GM18867 (cell line): ENCODE measurements around the gene DHX36.

Experiments
- ATAC-seq: cut with Tn5 transposase; IDR thresholded peaks from one replicate; pipeline ENCODE4 v1.9.1; 2021; ENCODE audit warnings: mild to moderate bottlenecking, moderate library complexity; ENCODE audit not compliant: unreplicated experiment

DHX36 gene

DNA sequence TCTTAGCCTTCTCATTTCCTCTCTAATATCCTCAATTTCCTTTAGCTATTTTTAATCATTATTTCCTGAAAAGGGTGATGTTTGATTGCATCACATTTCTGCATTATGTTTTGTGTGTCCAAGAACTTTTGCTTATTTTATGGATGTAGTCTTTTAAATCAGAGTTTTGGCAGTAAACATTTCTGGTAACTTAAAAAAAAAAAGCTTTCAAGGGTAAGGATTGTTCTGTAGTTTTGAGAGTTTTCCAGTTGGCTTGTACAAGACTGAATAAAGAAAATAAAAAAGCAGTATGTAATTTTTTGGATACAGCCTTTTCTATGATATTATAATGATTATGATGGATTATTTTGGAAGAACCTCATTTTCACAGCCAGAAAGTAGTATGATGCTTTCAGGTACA lies 99.4 kb downstream of the DHX36 start:
- ATAC-seq = no peak

DNA sequence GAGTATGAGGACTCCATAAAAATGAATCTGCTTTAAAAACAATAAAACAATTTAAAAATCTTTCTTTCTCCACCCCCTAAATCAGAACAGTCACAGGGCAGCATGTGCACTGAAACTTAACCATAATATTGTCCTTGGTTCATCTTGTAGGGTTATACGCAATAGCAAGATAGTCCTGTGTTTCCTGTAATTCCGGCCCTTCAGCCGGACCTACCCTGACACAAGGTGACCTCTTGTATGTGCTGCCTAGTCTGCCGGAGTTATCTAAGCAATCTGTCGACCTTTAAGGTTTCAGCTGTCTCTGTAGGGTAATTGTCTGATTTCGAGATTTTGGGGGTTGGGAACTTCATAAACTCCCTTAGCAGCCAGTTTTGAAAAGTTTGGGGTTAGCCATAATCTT lies 99.9 kb downstream of the DHX36 start:
- ATAC-seq = no peak

DNA sequence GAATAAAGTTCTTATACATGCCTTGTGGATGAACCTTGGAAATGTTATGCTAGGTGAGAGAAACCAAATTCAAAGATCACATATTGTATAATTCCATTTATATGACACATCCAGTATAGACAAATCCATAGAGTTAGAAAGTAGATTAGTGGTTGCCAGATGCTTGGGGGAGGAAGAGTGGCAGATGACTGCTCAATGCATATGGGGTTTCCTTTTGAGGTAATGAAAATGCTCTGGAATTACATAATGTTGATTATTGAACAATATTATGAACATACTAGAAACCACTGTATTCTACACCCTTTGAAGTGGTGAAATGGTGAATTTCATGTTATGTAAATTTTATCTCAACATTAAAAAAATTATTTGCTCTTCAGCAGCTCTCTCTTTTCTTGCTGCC lies 100.8 kb downstream of the DHX36 start:
- ATAC-seq = no peak
